Thymus (tissue), 11 donors: ENCODE measurements around the gene C1QTNF4. TPM values are rescaled to one million over a fixed set of nuclear protein-coding genes. Genes with fewer than 3 reads are reported as not detected.
"Not testable (repeated sequence)": the region's sequence is repeated elsewhere in the genome, so short reads cannot be mapped to it uniquely, and the experiment has no call there.

Experiments
- DNase-seq, 9 donors: peaks; one replicate each; pipeline ENCODE4 v3.0.0-alpha.2; 2013; ENCODE audit warnings: low spot score in 9 of 9, low read depth in 6 of 9, missing footprints in 1 of 9
- H3K27ac ChIP-seq, 2 donors: one replicate each; pipeline ENCODE4 v1.5.1; 2013; ENCODE audit warnings: control low read depth in 1 of 2, low read depth in 1 of 2, low read length in 1 of 2, mild to moderate bottlenecking in 1 of 2, moderate library complexity in 1 of 2
- H3K27me3 ChIP-seq, 2 donors: one replicate each; pipeline ENCODE4 v1.5.1; 2013; ENCODE audit warnings: low read length in 1 of 2; ENCODE audit not compliant: control insufficient read depth in 2 of 2, insufficient read depth in 1 of 2
- H3K36me3 ChIP-seq, 2 donors: one replicate each; pipeline ENCODE4 v1.5.1; 2013; ENCODE audit warnings: low read length in 1 of 2, mild to moderate bottlenecking in 1 of 2, moderate library complexity in 1 of 2; ENCODE audit not compliant: control insufficient read depth in 2 of 2, insufficient read depth in 2 of 2
- H3K4me1 ChIP-seq, 2 donors: one replicate each; pipeline ENCODE4 v1.5.1; 2013; ENCODE audit warnings: low read length in 2 of 2; ENCODE audit not compliant: control insufficient read depth in 2 of 2, insufficient read depth in 2 of 2
- H3K4me3 ChIP-seq, 2 donors: one replicate each; pipeline ENCODE4 v1.5.1; 2013; ENCODE audit warnings: low read length in 2 of 2, control low read depth in 1 of 2, mild to moderate bottlenecking in 1 of 2
- H3K9me3 ChIP-seq, 2 donors: one replicate each; pipeline ENCODE4 v1.5.1; 2013; ENCODE audit warnings: low read length in 1 of 2, mild to moderate bottlenecking in 1 of 2; ENCODE audit not compliant: control insufficient read depth in 2 of 2, insufficient read depth in 1 of 2
- WGBS: extraction: QIAGEN DNeasy Blood & Tissue Kit; methylation state at CpG from one replicate; pipeline ENCODE4 v1.1.7; 2013; 5-methylcytosine and 5-hydroxymethylcytosine counted together
- polyA plus RNA-seq: library from polyadenylated mRNA; stranded (reverse); fragments of 200-250 nt; gene quantifications from one replicate; pipeline ENCODE4 v1.2.3, GENCODE V29; 2013
- total RNA-seq: library from RNA; stranded (reverse); fragments of 120-200 nt; gene quantifications from one replicate; pipeline ENCODE4 v1.2.4, GENCODE V29; 2013
- donor health status: healthy.

Gene C1QTNF4
- total and polyA plus RNA-seq, 2 donors: 1.3 to 2.6 TPM

DNA sequence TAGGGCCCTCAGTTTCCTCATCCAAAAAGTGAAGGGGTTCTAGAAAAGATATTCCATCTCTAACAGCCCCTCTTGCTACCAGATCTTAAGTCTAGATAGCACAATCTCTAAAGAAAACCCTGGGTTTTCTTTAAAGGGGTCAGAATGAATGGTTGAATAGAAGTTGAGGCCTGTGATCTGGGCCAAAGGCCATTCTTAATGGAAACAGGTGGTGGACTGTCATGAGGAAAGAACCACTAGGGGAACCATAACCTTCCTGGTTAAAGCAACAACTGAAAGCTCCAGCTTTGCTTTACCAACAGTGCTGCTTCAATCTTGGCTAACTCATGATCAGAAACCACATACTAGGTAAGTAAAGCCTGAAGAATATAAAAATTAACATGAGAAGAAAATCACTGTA lies 43.1 kb downstream of the C1QTNF4 start:
- H3K9me3 ChIP-seq: peaks cover 0 to 3% of the 10 kb centered on the region in 2 donors
- peak in 1 of 9 donors; percentile 33 for DNase-seq

DNA sequence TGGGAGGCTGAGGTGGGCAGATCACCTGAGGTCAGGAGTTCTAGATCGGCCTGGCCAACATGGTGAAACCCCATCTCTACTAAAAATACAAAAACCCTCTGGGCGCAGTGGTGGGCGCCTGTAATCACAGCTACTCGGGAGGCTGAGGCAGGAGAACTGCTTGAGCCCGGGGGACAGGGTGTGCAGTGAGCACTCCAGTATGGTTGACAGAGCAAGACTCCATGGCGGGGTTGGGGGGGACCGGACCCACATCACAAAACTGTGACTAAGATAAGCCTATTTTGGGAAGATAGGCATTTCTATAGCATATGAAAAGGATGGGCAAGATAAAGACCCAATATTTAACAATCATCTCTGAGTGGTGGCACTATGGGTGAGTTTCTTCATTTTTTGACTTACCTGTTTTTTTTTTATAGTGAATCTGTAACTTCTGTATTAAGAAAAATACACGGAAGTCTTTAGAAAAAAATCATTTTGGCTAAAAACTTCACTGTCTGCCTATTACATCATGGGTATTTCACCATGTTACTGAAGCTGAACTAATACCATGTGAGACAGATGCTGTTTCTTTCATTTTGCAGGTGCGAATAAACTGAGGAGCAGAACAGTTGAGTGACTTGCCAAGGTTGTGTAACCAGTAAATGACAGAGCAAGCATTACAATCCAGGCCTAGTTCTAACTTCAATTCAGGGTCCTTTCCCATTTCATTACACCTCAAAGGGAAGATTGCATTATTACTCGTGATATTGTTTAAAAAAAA lies 43.7 kb downstream of the C1QTNF4 start:
- WGBS: 90% methylated on average over 10 of the region's 10 CpGs
- peaks cover 0 to 3% of the 10 kb centered on the region in 2 donors for H3K9me3 ChIP-seq
- peak overlapping the region; percentile 31 to 70 for H3K27ac ChIP-seq
- peaks cover 3 to 16% of the 10 kb centered on the region in 2 donors for H3K36me3 ChIP-seq
- H3K4me1 ChIP-seq: peaks cover 22 to 26% of the 10 kb centered on the region in 2 donors
- H3K4me3 ChIP-seq: no peak overlapping the region
- peak in 1 of 9 donors; percentile 46 for DNase-seq
- H3K27me3 ChIP-seq: no peaks in the 10 kb centered on the region

More for the DNA sequence above, 43.1 kb downstream of the C1QTNF4 start:
- H3K4me3 ChIP-seq: peak overlapping the region in 1 of 2 donors; percentile 94
- no peaks in the 10 kb centered on the region for H3K27me3 ChIP-seq
- peaks cover 3 to 16% of the 10 kb centered on the region in 2 donors for H3K36me3 ChIP-seq
- H3K4me1 ChIP-seq: peaks cover 22 to 26% of the 10 kb centered on the region in 2 donors
- peak overlapping the region in 1 of 2 donors; percentile 70 for H3K27ac ChIP-seq

DNA sequence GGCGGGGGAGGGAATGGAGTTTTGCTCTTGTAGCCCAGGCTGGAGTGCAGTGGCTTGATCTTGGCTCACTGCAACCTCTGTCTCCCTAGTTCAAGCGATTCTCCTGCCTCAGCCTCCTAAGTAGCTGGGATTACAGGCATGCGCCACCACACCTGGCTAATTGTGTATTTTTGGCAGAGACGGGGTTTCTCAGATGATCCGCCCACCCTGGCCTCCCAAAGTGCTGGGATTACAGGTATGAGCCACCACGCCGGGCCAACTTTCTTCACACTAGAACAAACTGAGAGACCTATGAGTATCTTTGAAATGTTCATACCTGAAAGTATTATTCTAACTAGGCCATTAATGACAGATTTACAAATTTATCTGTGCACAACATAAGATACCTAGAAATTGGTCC lies 47.9 kb downstream of the C1QTNF4 start:
- 97% methylated on average over 7 of the region's 7 CpGs for WGBS
- not testable (repeated sequence) for H3K27me3 ChIP-seq, DNase-seq, H3K4me3 ChIP-seq, H3K9me3 ChIP-seq, H3K27ac ChIP-seq
- H3K4me1 ChIP-seq: peaks cover 11 to 12% of the 10 kb centered on the region in 2 donors
- H3K36me3 ChIP-seq: peaks cover 3 to 16% of the 10 kb centered on the region in 2 donors

DNA sequence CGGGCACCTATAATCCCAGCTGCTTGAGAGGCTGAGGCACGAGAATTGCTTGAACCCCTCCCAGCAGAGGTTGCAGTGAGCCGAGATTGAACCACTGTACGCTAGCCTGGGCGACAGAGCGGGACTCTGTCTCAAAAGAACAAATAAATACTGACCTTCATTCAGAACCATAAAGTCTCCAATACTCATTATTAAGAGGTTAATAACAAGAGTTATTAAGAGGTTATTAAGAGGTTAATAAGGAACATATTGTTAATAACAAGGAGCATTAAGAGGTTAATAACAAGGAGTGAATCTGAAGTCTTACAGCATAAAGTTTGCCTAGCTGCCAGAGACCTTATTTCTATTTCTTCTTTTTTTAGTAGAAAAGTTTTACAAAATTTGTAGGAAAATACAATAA lies 48.9 kb downstream of the C1QTNF4 start:
- peaks cover 3 to 7% of the 10 kb centered on the region in 2 donors for H3K4me1 ChIP-seq
- WGBS: 97% methylated on average over 6 of the region's 6 CpGs
- H3K36me3 ChIP-seq: peaks cover 2 to 11% of the 10 kb centered on the region in 2 donors
- DNase-seq: no peak
- no peaks in the 10 kb centered on the region for H3K27me3 ChIP-seq
- no peak overlapping the region for H3K4me3 ChIP-seq
- H3K9me3 ChIP-seq: no peaks in the 10 kb centered on the region
- no peak overlapping the region for H3K27ac ChIP-seq

DNA sequence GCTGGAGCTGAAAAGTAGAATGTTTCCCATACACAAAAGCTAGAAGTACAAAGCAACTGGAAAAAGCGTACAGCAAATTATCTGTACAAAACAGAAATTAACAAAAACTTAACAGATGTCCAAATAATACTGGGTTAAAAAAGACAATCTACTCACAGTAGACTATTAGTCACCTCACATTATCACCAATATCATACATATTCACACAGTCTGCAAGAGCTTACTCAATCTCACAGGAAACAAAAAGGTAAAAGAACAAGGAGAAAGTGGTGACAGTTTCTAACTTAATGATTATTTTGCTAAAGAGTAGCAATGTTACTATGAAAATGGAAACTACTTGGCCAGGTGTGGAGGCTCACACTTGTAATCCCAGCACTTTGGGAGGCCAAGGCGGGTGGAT lies 53.1 kb downstream of the C1QTNF4 start:
- Histone ChIP-seq H3K27ac (no peak overlapping the region), H3K9me3 (no peaks in the 10 kb centered on the region), H3K36me3 (peaks cover 4% of the 10 kb centered on the region in 2 donors), H3K4me3 (no peak overlapping the region), H3K4me1 (peaks cover 0 to 5% of the 10 kb centered on the region in 2 donors), H3K27me3 (no peaks in the 10 kb centered on the region)
- WGBS: over 99% methylated on average over 2 of the region's 2 CpGs
- DNase-seq: no peak

DNA sequence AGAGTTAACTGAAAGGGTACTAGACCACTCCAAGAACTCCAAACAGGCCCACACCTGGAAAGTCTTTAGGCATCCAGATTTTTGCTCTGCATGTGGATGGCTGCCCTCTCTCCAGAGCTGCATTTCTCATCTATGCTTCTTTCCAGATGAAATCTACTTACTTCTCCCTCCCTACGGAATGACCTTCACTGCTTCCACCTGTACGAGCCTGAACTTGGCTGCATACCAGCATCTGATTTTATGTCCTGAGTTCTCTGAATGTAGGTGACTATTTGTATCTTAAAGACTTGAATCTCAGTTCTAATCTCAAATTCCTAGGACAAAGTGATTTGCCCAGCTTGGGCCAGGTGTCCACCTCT lies 54.6 kb downstream of the C1QTNF4 start:
- Histone ChIP-seq H3K36me3 (peaks cover 6% of the 10 kb centered on the region in 2 donors), H3K4me1 (peaks cover 0 to 5% of the 10 kb centered on the region in 2 donors), H3K9me3 (no peaks in the 10 kb centered on the region), H3K4me3 (no peak overlapping the region), H3K27me3 (no peaks in the 10 kb centered on the region), H3K27ac (no peak overlapping the region)
- 95% methylated on average over 2 of the region's 2 CpGs for WGBS
- DNase-seq: no peak

Other genes starting within 250 kb of the C1QTNF4 start
- gene MYBPC3, start 241.7 kb downstream of the C1QTNF4 start, total RNA-seq: 0.09 TPM
- gene MYBPC3, start 241.7 kb downstream of the C1QTNF4 start, polyA plus RNA-seq: 0.55 TPM
- gene SPI1, start 215.9 kb downstream of the C1QTNF4 start, total RNA-seq: 21.1 TPM
- gene SPI1, start 215.9 kb downstream of the C1QTNF4 start, polyA plus RNA-seq: 40.0 TPM
- 15.0 TPM for gene SLC39A13, start 185.8 kb downstream of the C1QTNF4 start, total RNA-seq
- 37.1 TPM for gene SLC39A13, start 185.8 kb downstream of the C1QTNF4 start, polyA plus RNA-seq
- 136 TPM for gene PSMC3, start 168.0 kb downstream of the C1QTNF4 start, total RNA-seq
- 104 TPM for gene PSMC3, start 168.0 kb downstream of the C1QTNF4 start, polyA plus RNA-seq
- gene RAPSN, start 145.3 kb downstream of the C1QTNF4 start, total RNA-seq: 0.42 TPM
- 0.66 TPM for gene RAPSN, start 145.3 kb downstream of the C1QTNF4 start, polyA plus RNA-seq
- gene CELF1, start 41.3 kb downstream of the C1QTNF4 start, total RNA-seq: 35.4 TPM
- 41.1 TPM for gene CELF1, start 41.3 kb downstream of the C1QTNF4 start, polyA plus RNA-seq
- gene PTPMT1, start 28.8 kb downstream of the C1QTNF4 start, total RNA-seq: 38.0 TPM
- gene PTPMT1, start 28.8 kb downstream of the C1QTNF4 start, polyA plus RNA-seq: 38.3 TPM
- gene KBTBD4, start 15.4 kb downstream of the C1QTNF4 start, total RNA-seq: 20.6 TPM
- 13.3 TPM for gene KBTBD4, start 15.4 kb downstream of the C1QTNF4 start, polyA plus RNA-seq
- gene NDUFS3, start 15.3 kb downstream of the C1QTNF4 start, total RNA-seq: 136 TPM
- gene NDUFS3, start 15.3 kb downstream of the C1QTNF4 start, polyA plus RNA-seq: 137 TPM
- gene FAM180B, start 7.7 kb downstream of the C1QTNF4 start, total RNA-seq: not detected
- gene FAM180B, start 7.7 kb downstream of the C1QTNF4 start, polyA plus RNA-seq: 0.09 TPM
- gene MTCH2, start 48.1 kb upstream of the C1QTNF4 start, total RNA-seq: 57.7 TPM
- gene MTCH2, start 48.1 kb upstream of the C1QTNF4 start, polyA plus RNA-seq: 40.0 TPM
- 2.7 TPM for gene AGBL2, start 121.0 kb upstream of the C1QTNF4 start, total RNA-seq
- gene AGBL2, start 121.0 kb upstream of the C1QTNF4 start, polyA plus RNA-seq: 8.4 TPM
- 37.9 TPM for gene FNBP4, start 172.9 kb upstream of the C1QTNF4 start, total RNA-seq
- gene FNBP4, start 172.9 kb upstream of the C1QTNF4 start, polyA plus RNA-seq: 71.2 TPM